Activated CD4-positive, alpha-beta T cell treated with anti-CD3 and anti-CD28 coated beads, Interleukin-2, Interleukin-4, amounts not matched to agents 100 ng/mL and 50 ng/mL, durations not matched to agents 16 hours and 8 hours (primary cell): Measurements from ENCODE around the gene FLT3.

Experiments used
- DNase-seq: peaks from one replicate; pipeline ENCODE4 v3.0.0-alpha.2; 2020; ENCODE audit warnings: low spot score

The FLT3 gene

DNA sequence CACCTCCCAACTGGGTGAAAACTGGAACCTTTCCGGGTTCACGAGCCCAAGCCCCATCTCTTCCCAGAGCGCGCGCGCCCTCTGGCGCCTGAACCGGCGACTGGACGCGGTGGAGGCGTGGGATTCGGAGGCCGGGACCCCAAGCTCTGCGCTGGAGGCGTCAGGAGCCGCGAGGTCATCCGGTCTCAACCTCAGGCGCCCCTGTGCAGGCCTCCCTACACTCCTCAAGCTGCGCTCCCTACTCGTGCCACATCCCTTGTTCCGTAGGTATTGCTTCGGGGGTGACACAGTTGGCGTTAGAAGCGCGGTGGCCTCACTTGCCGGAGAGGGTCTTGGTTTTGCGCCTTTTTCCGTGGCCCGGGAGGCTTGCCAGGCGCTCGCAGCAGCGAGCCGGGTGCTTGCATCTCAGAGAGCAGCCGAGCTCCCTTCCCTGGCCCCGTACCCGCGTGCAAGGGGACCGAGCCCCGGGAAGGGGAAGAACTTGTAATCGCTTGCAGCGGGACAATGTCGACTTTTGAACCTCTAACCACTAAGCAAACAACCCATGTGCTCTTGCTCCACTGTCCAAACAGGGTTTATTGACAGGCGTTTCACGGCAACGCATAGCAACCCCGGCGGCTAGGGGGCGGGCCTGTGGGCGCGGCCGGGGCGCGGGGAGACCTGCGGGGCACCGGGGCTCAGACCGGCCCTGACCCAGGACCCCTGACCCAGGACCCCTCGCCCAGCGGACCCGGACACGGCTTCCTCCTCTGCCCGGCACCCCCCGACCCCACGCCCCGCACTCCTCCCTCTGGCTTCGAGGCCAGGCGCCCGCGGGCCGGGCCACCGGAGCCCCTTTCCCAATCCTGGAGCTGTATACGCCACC is 139.8 kb downstream of the FLT3 start:
- DNase-seq, result peak; percentile 27

DNA sequence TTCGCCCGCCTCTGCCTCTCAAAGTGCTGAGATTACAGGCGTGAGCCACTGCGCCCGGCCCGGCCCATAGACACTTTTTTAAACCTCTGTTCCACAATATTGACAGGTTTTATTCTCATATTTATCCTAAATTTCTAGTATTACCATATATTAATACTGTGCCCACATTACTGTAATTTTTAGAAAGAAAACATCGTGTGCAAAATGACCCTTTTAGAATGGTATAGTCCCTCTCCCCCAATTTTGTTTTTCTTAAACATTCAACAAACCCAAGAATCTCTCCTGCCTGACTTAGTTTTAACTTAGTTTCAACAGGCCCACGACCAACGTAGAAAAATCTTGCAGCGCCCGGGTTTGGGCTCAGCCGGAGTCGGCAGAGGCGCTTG is 140.4 kb downstream of the FLT3 start:
- no peak for DNase-seq

DNA sequence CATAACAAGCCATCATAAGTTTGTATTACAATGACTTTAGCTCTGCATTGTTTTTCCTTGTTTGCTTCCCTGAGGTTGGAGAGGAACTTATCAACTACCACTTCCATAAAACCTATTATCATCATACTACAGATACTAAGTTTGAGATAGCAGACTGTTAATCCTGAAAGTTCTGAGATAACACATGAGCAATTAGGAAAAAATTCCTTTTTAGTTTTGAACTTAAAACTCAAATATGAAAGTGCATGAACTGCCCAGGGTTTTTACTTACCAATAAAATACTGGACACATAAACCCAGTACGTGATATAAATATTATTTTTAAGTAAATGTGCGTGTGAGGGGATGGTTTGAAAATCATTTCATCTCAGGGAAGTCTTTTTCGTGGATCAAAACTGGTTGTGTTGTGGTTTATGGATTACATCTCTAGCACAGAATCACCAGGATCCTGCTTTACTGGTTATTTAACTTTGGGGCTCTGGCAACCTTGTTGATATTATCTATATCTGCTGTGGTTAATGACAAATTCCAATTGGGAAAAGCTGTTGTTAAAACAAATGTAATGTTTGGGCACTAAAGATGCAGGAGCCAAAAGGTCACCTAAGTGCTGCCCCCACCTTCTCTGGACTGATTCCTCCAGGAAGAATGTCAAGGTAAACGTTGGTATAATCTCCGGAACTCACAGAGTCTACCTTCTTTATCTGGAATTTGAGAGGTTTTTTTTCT is 143.6 kb downstream of the FLT3 start:
- DNase-seq, result no peak

DNA sequence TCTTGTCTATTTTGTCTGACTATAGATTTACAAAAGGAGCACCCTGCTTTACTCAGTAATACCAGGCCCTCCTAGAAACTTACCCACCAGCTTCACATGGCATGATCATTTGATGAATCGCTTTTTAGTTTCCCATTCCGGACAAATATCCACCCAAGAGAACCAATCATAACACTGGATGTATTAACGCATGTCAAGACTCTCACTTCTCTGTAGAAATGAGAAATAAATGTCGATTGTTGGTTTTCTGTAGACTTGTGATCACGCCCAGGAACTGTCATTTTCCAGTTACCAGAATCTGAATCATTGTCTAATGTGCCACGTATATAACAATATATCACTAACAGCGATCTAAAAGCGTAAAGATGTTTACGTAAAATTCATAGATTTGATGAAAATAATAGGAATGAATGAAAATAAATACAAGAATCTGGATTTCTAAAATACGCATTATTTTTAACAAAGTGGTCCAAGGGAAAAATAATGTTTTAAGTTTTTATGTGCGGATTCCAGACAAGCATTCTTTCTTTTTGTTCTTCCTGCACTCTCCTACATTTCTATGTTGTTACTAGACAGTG is 145.3 kb downstream of the FLT3 start:
- no peak for DNase-seq

DNA sequence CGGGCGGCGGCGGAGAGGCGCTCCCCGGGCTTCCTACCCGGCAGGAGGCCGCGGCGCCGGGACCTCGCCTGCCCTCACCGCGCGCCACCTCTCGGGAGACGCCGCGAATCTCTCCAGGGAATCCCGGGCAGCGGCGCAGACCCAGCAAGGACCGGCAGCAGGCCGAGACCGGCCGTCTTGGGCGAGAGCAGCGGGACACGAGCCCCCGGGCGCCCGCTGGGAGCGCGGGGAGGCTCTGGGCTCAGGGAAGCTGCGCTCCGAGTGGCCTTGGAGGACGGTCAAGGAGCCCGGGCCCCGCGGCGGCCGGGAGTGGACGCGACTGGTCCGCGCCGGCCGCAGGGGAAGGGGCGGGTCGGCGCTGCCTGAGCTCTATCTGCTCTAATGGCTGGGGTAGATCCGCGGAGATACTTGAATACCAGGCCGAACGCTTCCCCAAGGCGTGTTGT is 145.9 kb downstream of the FLT3 start:
- no peak for DNase-seq

DNA sequence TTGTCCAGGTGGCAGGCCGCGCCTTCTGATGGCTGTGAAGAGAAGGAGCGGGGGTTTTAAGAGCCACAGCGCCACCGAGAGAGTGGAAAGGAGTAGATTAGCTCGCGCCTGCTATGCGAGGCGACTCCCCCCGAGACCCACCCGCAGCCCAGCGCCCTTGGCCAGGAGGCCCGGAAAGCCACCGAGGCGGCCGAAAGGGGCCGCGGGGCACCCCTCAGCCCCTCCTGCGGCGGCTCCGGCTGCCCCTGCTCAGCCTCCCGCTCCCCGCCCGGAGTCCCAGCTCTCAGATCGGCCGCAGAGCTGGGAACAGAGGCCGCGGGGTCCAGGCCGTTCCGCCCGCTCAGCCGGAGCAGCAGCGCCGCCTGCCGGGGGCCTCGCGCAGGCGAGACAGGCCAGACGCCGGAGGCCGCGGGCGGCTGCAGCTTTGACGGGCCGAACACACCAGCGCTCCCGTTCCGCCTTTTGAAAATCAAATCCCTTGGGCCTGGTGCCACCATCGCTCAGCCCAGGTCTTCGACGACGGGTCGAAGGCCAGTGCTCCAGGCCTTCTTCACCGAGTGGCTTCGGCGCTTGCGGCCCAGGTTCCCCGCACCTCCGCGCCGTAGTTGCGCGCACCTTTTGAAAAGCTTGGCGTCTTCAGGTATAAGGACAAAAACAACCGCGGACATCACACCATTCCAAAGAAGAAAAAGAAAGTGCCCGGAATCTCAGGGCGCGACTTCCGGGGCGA is 146.5 kb downstream of the FLT3 start:
- peak; percentile 70 for DNase-seq
